NT2/D1 (cell line): Measurements from ENCODE around the gene GAA.

ENCODE experiments used
- YY1 ChIP-seq: IDR thresholded peaks from 2 replicates; pipeline ENCODE4 v1.6.1; 2011; ENCODE audit not compliant: insufficient read length, insufficient read depth
- ZNF274 ChIP-seq: IDR thresholded peaks from 2 replicates; pipeline ENCODE4 v1.6.1; 2011; ENCODE audit warnings: mild to moderate bottlenecking, low read depth, low read length

DNA sequence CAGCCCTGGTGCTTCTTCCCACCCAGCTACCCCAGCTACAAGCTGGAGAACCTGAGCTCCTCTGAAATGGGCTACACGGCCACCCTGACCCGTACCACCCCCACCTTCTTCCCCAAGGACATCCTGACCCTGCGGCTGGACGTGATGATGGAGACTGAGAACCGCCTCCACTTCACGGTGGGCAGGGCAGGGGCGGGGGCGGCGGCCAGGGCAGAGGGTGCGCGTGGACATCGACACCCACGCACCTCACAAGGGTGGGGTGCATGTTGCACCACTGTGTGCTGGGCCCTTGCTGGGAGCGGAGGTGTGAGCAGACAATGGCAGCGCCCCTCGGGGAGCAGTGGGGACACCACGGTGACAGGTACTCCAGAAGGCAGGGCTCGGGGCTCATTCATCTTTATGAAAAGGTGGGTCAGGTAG is 3.6 kb downstream of the GAA start:
- TF ChIP-seq YY1: no peak
- TF ChIP-seq ZNF274: no peak
